GM10266 (cell line): ENCODE results near the gene HSDL2.

ENCODE experiments used
- DNase-seq: peaks from one replicate; pipeline ENCODE4 v3.0.0; 2012; ENCODE audit errors: extremely low spot score
- CTCF ChIP-seq: IDR thresholded peaks from 2 replicates; pipeline ENCODE4 v1.5.1; 2012; ENCODE audit warnings: mild to moderate bottlenecking, low read depth; ENCODE audit not compliant: control insufficient read depth, insufficient read depth; ENCODE audit errors: missing control alignments

The HSDL2 gene

GRCh38 chr9:112439171-112439570, 59.3 kb downstream of the HSDL2 start:
- no peak for DNase-seq
- no peak for TF ChIP-seq CTCF

- no peak for TF ChIP-seq CTCF
- no peak for DNase-seq
These were observed 59.9 kb downstream of the HSDL2 start for GRCh38 chr9:112439825-112440224.

GRCh38 chr9:112443200-112443599, 63.3 kb downstream of the HSDL2 start:
- peak; percentile 58 for TF ChIP-seq CTCF
- DNase-seq: no peak

GRCh38 chr9:112443636-112444035, 63.7 kb downstream of the HSDL2 start:
- no peak for DNase-seq
- no peak for TF ChIP-seq CTCF

GRCh38 chr9:112445196-112445595, 65.3 kb downstream of the HSDL2 start:
- TF ChIP-seq CTCF: no peak
- DNase-seq: no peak

GRCh38 chr9:112446080-112446479, 66.2 kb downstream of the HSDL2 start:
- no peak for TF ChIP-seq CTCF
- DNase-seq: no peak

- no peak for TF ChIP-seq CTCF
- no peak for DNase-seq
These were observed 66.6 kb downstream of the HSDL2 start for GRCh38 chr9:112446526-112446925.
